ENCODE data around the gene KANSL1L. TPM values are rescaled to one million over a fixed set of nuclear protein-coding genes. Genes with fewer than 3 reads are reported as not detected.
"Not testable (repeated sequence)": the region's sequence is repeated elsewhere in the genome, so short reads cannot be mapped to it uniquely, and the experiment has no call there.

Gene KANSL1L
- total RNA-seq, 1 experiment from 2014 or later, result 5.7 TPM

DNA sequence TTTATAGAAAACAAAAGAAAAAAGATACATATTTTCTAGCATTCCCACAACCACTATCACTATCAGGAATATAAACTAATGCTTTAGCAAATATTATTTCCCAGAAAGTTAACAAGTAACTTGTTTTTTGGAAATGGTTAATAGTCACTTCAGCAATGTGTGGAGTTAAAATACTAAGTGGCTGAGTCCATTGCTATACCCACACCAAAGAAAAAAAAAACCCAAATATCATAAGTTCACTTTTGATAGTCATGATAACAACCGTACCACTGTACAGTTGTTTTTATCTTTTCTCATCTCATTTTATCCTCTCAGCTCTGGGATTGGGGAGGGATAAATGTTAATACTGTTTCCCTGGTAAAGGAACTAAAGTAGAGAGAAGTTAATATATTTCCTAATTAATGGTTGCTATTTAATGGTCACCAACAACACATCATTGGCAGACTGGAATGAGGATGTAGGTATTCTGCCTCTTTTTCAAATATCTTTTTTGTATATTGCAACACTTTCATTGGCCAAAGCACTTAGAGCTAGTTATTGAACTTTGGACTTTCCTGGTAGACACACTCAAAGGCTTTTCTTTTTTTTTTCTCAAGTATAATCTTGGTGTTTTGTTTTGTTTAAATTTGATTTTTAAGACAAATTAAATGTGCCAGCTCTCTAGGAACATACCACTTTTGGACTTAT lies 18.4 kb upstream of the KANSL1L start:
- no TSS peak for BruUV-seq (replicated peaks)
- no peaks in the 10 kb centered on the region for H3K27me3 Mint-ChIP-seq (ENCODE audit: insufficient read depth, unreplicated experiment)
- intact Hi-C loops (cut with micrococcal nuclease; ENCODE audit: unreplicated experiment), result loop anchor here (1.0 to 10.0 kb wide), 2 partner anchors 18 to 595 kb away; partner anchors contain the start of gene KANSL1L
- no peaks in the 10 kb centered on the region; the same call in none of the 2 replicates for H3K9me3 ChIP-seq
- H3K9me3 Mint-ChIP-seq (ENCODE audit: unreplicated experiment), result peaks cover 8% of the 10 kb centered on the region
- no peaks in the 10 kb centered on the region for H3K4me1 Mint-ChIP-seq (ENCODE audit: low read depth, unreplicated experiment)
- H3K27me3 ChIP-seq (replicated peaks; ENCODE audit: control insufficient read depth, insufficient read depth, low read length), result no peaks in the 10 kb centered on the region
- CTCF ChIA-PET, result interaction anchor here (0.6 kb wide), 1 partner anchor 12 kb away, joined by 3 read pairs; no protein-coding TSS in a partner anchor
- POLR2A ChIA-PET, result no interaction called here
- peaks cover 19% of the 10 kb centered on the region for H3K4me1 ChIP-seq
- no peak overlapping the region for H3K4me3 ChIP-seq (ENCODE audit: low read depth, low read length)
- TF ChIP-seq, protein P1, sequence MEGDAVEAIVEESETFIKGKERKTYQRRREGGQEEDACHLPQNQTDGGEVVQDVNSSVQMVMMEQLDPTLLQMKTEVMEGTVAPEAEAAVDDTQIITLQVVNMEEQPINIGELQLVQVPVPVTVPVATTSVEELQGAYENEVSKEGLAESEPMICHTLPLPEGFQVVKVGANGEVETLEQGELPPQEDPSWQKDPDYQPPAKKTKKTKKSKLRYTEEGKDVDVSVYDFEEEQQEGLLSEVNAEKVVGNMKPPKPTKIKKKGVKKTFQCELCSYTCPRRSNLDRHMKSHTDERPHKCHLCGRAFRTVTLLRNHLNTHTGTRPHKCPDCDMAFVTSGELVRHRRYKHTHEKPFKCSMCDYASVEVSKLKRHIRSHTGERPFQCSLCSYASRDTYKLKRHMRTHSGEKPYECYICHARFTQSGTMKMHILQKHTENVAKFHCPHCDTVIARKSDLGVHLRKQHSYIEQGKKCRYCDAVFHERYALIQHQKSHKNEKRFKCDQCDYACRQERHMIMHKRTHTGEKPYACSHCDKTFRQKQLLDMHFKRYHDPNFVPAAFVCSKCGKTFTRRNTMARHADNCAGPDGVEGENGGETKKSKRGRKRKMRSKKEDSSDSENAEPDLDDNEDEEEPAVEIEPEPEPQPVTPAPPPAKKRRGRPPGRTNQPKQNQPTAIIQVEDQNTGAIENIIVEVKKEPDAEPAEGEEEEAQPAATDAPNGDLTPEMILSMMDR (IDR thresholded peaks at IDR 0.05; ENCODE audit: insufficient read depth in 1 of 2, low read depth in 1 of 2, low read length in 1 of 2, severe bottlenecking in 1 of 2, unreplicated experiment in 1 of 2), result no peak
- no peaks in the 10 kb centered on the region for H3K36me3 Mint-ChIP-seq (ENCODE audit: insufficient read depth, unreplicated experiment)
- H3K27ac Mint-ChIP-seq (ENCODE audit: unreplicated experiment), result no peak overlapping the region
- DNase-seq, result no peak
- no peak overlapping the region for H3K4me3 Mint-ChIP-seq (ENCODE audit: unreplicated experiment)
- H3K36me3 ChIP-seq (ENCODE audit: control insufficient read depth, insufficient read depth, low read length), result no peaks in the 10 kb centered on the region

- DNase-seq, result no peak
- H3K27me3 Mint-ChIP-seq (ENCODE audit: insufficient read depth, unreplicated experiment), result no peaks in the 10 kb centered on the region
- H3K27ac Mint-ChIP-seq (ENCODE audit: unreplicated experiment), result no peak overlapping the region
- Histone ChIP-seq H3K36me3 (ENCODE audit: control insufficient read depth, insufficient read depth, low read length) (no peaks in the 10 kb centered on the region), H3K9me3 (no peaks in the 10 kb centered on the region; the same call in none of the 2 replicates), H3K27me3 (replicated peaks; ENCODE audit: control insufficient read depth, insufficient read depth, low read length) (no peaks in the 10 kb centered on the region), H3K4me3 (ENCODE audit: low read depth, low read length) (no peak overlapping the region), H3K4me1 (peaks cover 19% of the 10 kb centered on the region)
- no peak overlapping the region for H3K4me3 Mint-ChIP-seq (ENCODE audit: unreplicated experiment)
- POLR2A ChIA-PET, result no interaction called here
- H3K9me3 Mint-ChIP-seq (ENCODE audit: unreplicated experiment), result peaks cover 16% of the 10 kb centered on the region
- no TSS peak for BruUV-seq (replicated peaks)
- CTCF ChIA-PET, result no interaction called here
- H3K4me1 Mint-ChIP-seq (ENCODE audit: low read depth, unreplicated experiment), result no peaks in the 10 kb centered on the region
- intact Hi-C loops (cut with micrococcal nuclease; ENCODE audit: unreplicated experiment), result loop anchor here (1.0 kb wide), 1 partner anchor 17 kb away; the partner anchor contains the start of gene KANSL1L
- TF ChIP-seq, protein P1 (IDR thresholded peaks at IDR 0.05; ENCODE audit: insufficient read depth in 1 of 2, low read depth in 1 of 2, low read length in 1 of 2, severe bottlenecking in 1 of 2, unreplicated experiment in 1 of 2), result no peak
- no peaks in the 10 kb centered on the region for H3K36me3 Mint-ChIP-seq (ENCODE audit: insufficient read depth, unreplicated experiment)
Observed at GRCh38 chr2:210188755-210189154, 17.5 kb upstream of the KANSL1L start.

DNA sequence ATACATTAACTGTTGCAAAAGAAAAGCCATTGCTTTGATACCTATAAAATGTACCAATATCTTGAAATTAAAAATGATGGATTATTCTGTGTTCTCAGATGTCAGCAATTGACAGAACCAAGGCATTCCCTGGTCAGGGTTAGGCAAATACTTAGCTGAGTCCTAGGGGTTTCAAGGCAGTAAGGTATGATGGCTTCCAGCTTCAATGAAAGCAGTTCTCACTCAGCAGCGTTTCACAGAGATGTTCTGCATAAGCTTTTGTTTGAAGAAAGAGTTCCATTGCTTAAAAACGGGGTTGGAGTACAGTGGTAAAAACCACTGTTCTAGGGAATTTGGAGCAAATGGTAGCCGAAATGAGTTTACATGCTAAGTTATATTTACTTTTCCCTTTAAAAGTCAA lies 17.0 kb upstream of the KANSL1L start:
- DNase-seq, result no peak
- intact Hi-C loops (cut with micrococcal nuclease; ENCODE audit: unreplicated experiment), result no loop called here
- Histone ChIP-seq H3K27me3 (replicated peaks; ENCODE audit: control insufficient read depth, insufficient read depth, low read length) (no peaks in the 10 kb centered on the region), H3K9me3 (no peaks in the 10 kb centered on the region; the same call in none of the 2 replicates), H3K4me1 (peaks cover 19% of the 10 kb centered on the region), H3K36me3 (ENCODE audit: control insufficient read depth, insufficient read depth, low read length) (no peaks in the 10 kb centered on the region), H3K4me3 (ENCODE audit: low read depth, low read length) (no peak overlapping the region)
- Mint-ChIP-seq H3K4me3 (ENCODE audit: unreplicated experiment) (no peak overlapping the region), H3K36me3 (ENCODE audit: insufficient read depth, unreplicated experiment) (no peaks in the 10 kb centered on the region), H3K27me3 (ENCODE audit: insufficient read depth, unreplicated experiment) (no peaks in the 10 kb centered on the region), H3K9me3 (ENCODE audit: unreplicated experiment) (peaks cover 21% of the 10 kb centered on the region), H3K27ac (ENCODE audit: unreplicated experiment) (no peak overlapping the region), H3K4me1 (ENCODE audit: low read depth, unreplicated experiment) (no peaks in the 10 kb centered on the region)
- TF ChIP-seq, protein P1 (IDR thresholded peaks at IDR 0.05; ENCODE audit: insufficient read depth in 1 of 2, low read depth in 1 of 2, low read length in 1 of 2, severe bottlenecking in 1 of 2, unreplicated experiment in 1 of 2), result no peak
- ChIA-PET POLR2A (no interaction called here), CTCF (no interaction called here)
- no TSS peak for BruUV-seq (replicated peaks)

DNA sequence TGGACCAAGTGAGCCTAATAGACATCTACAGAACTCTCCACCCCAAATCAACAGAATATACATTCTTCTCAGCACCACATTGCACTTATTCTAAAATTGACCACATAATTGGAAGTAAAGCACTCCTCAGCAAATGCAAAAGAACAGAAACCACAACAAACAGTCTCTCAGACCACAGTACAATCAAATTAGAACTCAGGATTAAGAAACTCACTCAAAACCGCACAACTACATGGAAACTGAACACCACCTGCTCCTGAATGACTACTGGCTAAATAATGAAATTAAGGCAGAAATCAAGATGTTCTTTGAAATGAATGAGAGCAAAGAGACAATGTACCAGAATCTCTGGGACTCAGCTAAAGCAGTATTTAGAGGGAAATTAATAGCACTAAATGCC lies 12.7 kb upstream of the KANSL1L start:
- CTCF ChIA-PET; H3K27me3 Mint-ChIP-seq (ENCODE audit: insufficient read depth, unreplicated experiment); intact Hi-C loops (cut with micrococcal nuclease; ENCODE audit: unreplicated experiment); H3K36me3 ChIP-seq (ENCODE audit: control insufficient read depth, insufficient read depth, low read length); H3K4me3 Mint-ChIP-seq (ENCODE audit: unreplicated experiment); BruUV-seq (replicated peaks); DNase-seq; H3K36me3 Mint-ChIP-seq (ENCODE audit: insufficient read depth, unreplicated experiment); H3K4me3 ChIP-seq (ENCODE audit: low read depth, low read length); H3K27ac Mint-ChIP-seq (ENCODE audit: unreplicated experiment); H3K27me3 ChIP-seq (replicated peaks; ENCODE audit: control insufficient read depth, insufficient read depth, low read length); H3K9me3 ChIP-seq; POLR2A ChIA-PET: not testable (repeated sequence)
- Mint-ChIP-seq H3K9me3 (ENCODE audit: unreplicated experiment) (peaks cover 33% of the 10 kb centered on the region), H3K4me1 (ENCODE audit: low read depth, unreplicated experiment) (peaks cover 11% of the 10 kb centered on the region)
- peaks cover 14% of the 10 kb centered on the region; the same call in 1 of the 2 replicates for H3K4me1 ChIP-seq
